Vagina (tissue), 2 donors: ENCODE data around the gene EPHA7.

Experiments
- CTCF ChIP-seq, 3 experiments: fragments of 450-650 bp in 2 of 3; fragments of 200-600 bp in 1 of 3; sonication (generic) in 1 of 3; IDR thresholded peaks; one replicate each; pipeline ENCODE4 v1.5.1; 2017 to 2019; ENCODE audit warnings: antibody characterized with exemption in 3 of 3, mild to moderate bottlenecking in 2 of 3, moderate library complexity in 2 of 3
- POLR2A ChIP-seq, 2 donors: fragments of 450-650 bp; IDR thresholded peaks; one replicate each; pipeline ENCODE4 v1.6.1; 2017; ENCODE audit warnings: antibody characterized with exemption in 2 of 2, mild to moderate bottlenecking in 2 of 2, moderate library complexity in 2 of 2
- POLR2AphosphoS5 ChIP-seq, 2 donors: sonication (generic); formaldehyde crosslinking; IDR thresholded peaks; one replicate each; pipeline ENCODE4 v1.9.0; 2017; ENCODE audit warnings: antibody characterized with exemption in 2 of 2, mild to moderate bottlenecking in 2 of 2, low read depth in 1 of 2; ENCODE audit not compliant: insufficient read depth in 1 of 2

- TF ChIP-seq CTCF (IDR thresholded peaks at IDR 0.05) (no peak), POLR2A (IDR thresholded peaks at IDR 0.05) (no peak), POLR2AphosphoS5 (IDR thresholded peaks at IDR 0.05; ENCODE audit: insufficient read depth in 1 of 2, low read depth in 1 of 2) (no peak)
Measured at GRCh38 chr6:93272896-93273295, 146.5 kb downstream of the EPHA7 start.
